Smooth muscle cell (in vitro differentiated cells): ENCODE measurements around the gene HMCN1. TPM values are rescaled to one million over a fixed set of nuclear protein-coding genes. Genes with fewer than 3 reads are reported as not detected.

Source experiments
- DNase-seq: peaks from one replicate; lab custom pipeline; 2025; ENCODE audit not compliant: unreplicated experiment; lab: John Stamatoyannopoulos, UW
- H2AFZ ChIP-seq: fragments of 200-600 bp; sonication (generic); 2 replicates; pipeline ENCODE4 v1.6.0; 2016; ENCODE audit warnings: antibody characterized with exemption, low read depth, mild to moderate bottlenecking
- H3F3A ChIP-seq: fragments of 200-600 bp; sonication (generic); 2 replicates; pipeline ENCODE4 v1.6.0; 2017; ENCODE audit warnings: antibody characterized with exemption, low read depth
- H3K27ac ChIP-seq: fragments of 200-600 bp; sonication (generic); 2 replicates; pipeline ENCODE4 v1.5.1; 2016; ENCODE audit warnings: low read depth, mild to moderate bottlenecking
- H3K27me3 ChIP-seq: fragments of 200-600 bp; sonication (generic); 2 replicates; pipeline ENCODE4 v1.6.1; 2016; ENCODE audit warnings: low read depth, mild to moderate bottlenecking
- H3K36me3 ChIP-seq: fragments of 200-600 bp; sonication (generic); 2 replicates; pipeline ENCODE4 v1.5.1; 2016; ENCODE audit warnings: low read depth
- H3K4me1 ChIP-seq: fragments of 200-600 bp; sonication (generic); 2 replicates; pipeline ENCODE4 v1.5.1; 2016; ENCODE audit warnings: low read depth
- H3K4me2 ChIP-seq: fragments of 200-600 bp; sonication (generic); 2 replicates; pipeline ENCODE4 v1.6.0; 2016; ENCODE audit warnings: mild to moderate bottlenecking
- H3K4me3 ChIP-seq: fragments of 200-600 bp; sonication (generic); 2 replicates; pipeline ENCODE4 v1.5.1; 2016; ENCODE audit warnings: mild to moderate bottlenecking
- H3K79me2 ChIP-seq: fragments of 200-600 bp; sonication (generic); 2 replicates; pipeline ENCODE4 v1.6.0; 2016; ENCODE audit warnings: low read depth, mild to moderate bottlenecking
- H3K9ac ChIP-seq: fragments of 200-600 bp; sonication (generic); 2 replicates; pipeline ENCODE4 v1.6.0; 2016; ENCODE audit warnings: low read depth
- H3K9me3 ChIP-seq: fragments of 200-600 bp; sonication (generic); replicated peaks from 2 replicates; pipeline ENCODE4 v1.5.1; 2016; ENCODE audit warnings: low read depth
- H4K20me1 ChIP-seq: fragments of 200-600 bp; sonication (generic); 2 replicates; pipeline ENCODE4 v1.6.0; 2016; ENCODE audit warnings: low read depth
- CTCF ChIP-seq: fragments of 200-600 bp; sonication (generic); IDR thresholded peaks from 2 replicates; pipeline ENCODE4 v1.5.1; 2017; ENCODE audit warnings: borderline replicate concordance, mild to moderate bottlenecking, antibody characterized with exemption; ENCODE audit not compliant: insufficient read depth, poor library complexity, severe bottlenecking
- WGBS: methylation state at CpG from one replicate; pipeline ENCODE4 v1.1.7; 2016; ENCODE audit warnings: low lambda C conversion rate; 5-methylcytosine and 5-hydroxymethylcytosine counted together
- polyA plus RNA-seq: library from polyadenylated mRNA; unstranded; fragments of >200 nt; fragmentation: Nextera tagmentation; extraction: Ambion mirVana; gene quantifications from 2 replicates; pipeline ENCODE4 v1.2.1, GENCODE V29; 2016
- total RNA-seq: library from RNA; depleted of rRNA; stranded (reverse); fragments of >200 nt; gene quantifications from 2 replicates; pipeline ENCODE4 v1.2.3, GENCODE V29; 2014

The HMCN1 gene
- total and polyA plus RNA-seq, 2 experiments from 2014 or later: 18.9 to 118 TPM

- no peaks in the 10 kb centered on the region for H3K79me2 ChIP-seq
- H2AFZ ChIP-seq: peak overlapping the region; percentile 8
- H3K4me2 ChIP-seq: peak overlapping the region; percentile 66
- H3K9me3 ChIP-seq: no peaks in the 10 kb centered on the region
- TF ChIP-seq CTCF: no peak
- no peaks in the 10 kb centered on the region for H4K20me1 ChIP-seq
- 33% methylated on average over 3 of the region's 3 CpGs for WGBS
- H3K27ac ChIP-seq: peak overlapping the region; percentile 95
- peaks cover 9% of the 10 kb centered on the region for H3F3A ChIP-seq
- no peaks in the 10 kb centered on the region for H3K36me3 ChIP-seq
- H3K9ac ChIP-seq: peak overlapping the region; percentile 66
- no peaks in the 10 kb centered on the region for H3K27me3 ChIP-seq
- H3K4me1 ChIP-seq: peaks cover 40% of the 10 kb centered on the region
- no peak for DNase-seq
- H3K4me3 ChIP-seq: no peak overlapping the region
These were observed 230.8 kb downstream of the HMCN1 start for GRCh38 chr1:185964946-185965345.

- Histone ChIP-seq H3K4me2 (peak overlapping the region; percentile 66), H3K4me3 (no peak overlapping the region), H2AFZ (no peak overlapping the region), H3K4me1 (peaks cover 39% of the 10 kb centered on the region), H3K79me2 (no peaks in the 10 kb centered on the region), H3F3A (peaks cover 4% of the 10 kb centered on the region), H3K9me3 (no peaks in the 10 kb centered on the region), H3K27me3 (no peaks in the 10 kb centered on the region), H3K27ac (peak overlapping the region; percentile 95), H3K36me3 (no peaks in the 10 kb centered on the region), H4K20me1 (no peaks in the 10 kb centered on the region), H3K9ac (peak overlapping the region; percentile 66)
- TF ChIP-seq CTCF: no peak
- 40% methylated on average over 3 of the region's 3 CpGs for WGBS
- no peak for DNase-seq
These were observed 231.7 kb downstream of the HMCN1 start for GRCh38 chr1:185965870-185966269.

- H2AFZ ChIP-seq: no peak overlapping the region
- DNase-seq: no peak
- H3K4me2 ChIP-seq: peak overlapping the region; percentile 66
- no peaks in the 10 kb centered on the region for H4K20me1 ChIP-seq
- peak overlapping the region; percentile 95 for H3K27ac ChIP-seq
- no peaks in the 10 kb centered on the region for H3K36me3 ChIP-seq
- no peaks in the 10 kb centered on the region for H3K79me2 ChIP-seq
- H3K9me3 ChIP-seq: no peaks in the 10 kb centered on the region
- no peak for TF ChIP-seq CTCF
- no peak overlapping the region for H3K4me3 ChIP-seq
- WGBS: 47% methylated on average over 2 of the region's 2 CpGs
- no peaks in the 10 kb centered on the region for H3K27me3 ChIP-seq
- H3K9ac ChIP-seq: peak overlapping the region; percentile 66
- peaks cover 4% of the 10 kb centered on the region for H3F3A ChIP-seq
- H3K4me1 ChIP-seq: peaks cover 39% of the 10 kb centered on the region
These were observed 232.3 kb downstream of the HMCN1 start for GRCh38 chr1:185966471-185966870.

GRCh38 chr1:185969028-185969427 lies 234.8 kb downstream of the HMCN1 start:
- Histone ChIP-seq H4K20me1 (no peaks in the 10 kb centered on the region), H3F3A (peaks cover 16% of the 10 kb centered on the region), H3K79me2 (no peaks in the 10 kb centered on the region), H3K36me3 (no peaks in the 10 kb centered on the region), H3K4me3 (no peak overlapping the region), H3K27me3 (no peaks in the 10 kb centered on the region), H3K9me3 (no peaks in the 10 kb centered on the region), H3K9ac (no peak overlapping the region), H2AFZ (no peak overlapping the region), H3K4me1 (peaks cover 45% of the 10 kb centered on the region), H3K27ac (peak overlapping the region; percentile 99), H3K4me2 (peak overlapping the region; percentile 39)
- no peak for TF ChIP-seq CTCF
- no peak for DNase-seq
- 69% methylated on average over 4 of the region's 4 CpGs for WGBS
